ENCODE results near the gene PSD2. TPM values are rescaled to one million over a fixed set of nuclear protein-coding genes. Genes with fewer than 3 reads are reported as not detected.

PSD2 gene
- total RNA-seq, 1 experiment from 2014 or later, result 0.22 TPM

GRCh38 chr5:139817970-139818369 lies 22.4 kb downstream of the PSD2 start:
- TF ChIP-seq CTCF (conservative IDR thresholded peaks at IDR 0.05), result no peak
- no peak overlapping the region for H2BK12ac ChIP-seq (ENCODE audit: insufficient read length, low read depth, low read length)
- no peak overlapping the region for H4K8ac ChIP-seq (replicated peaks; ENCODE audit: insufficient read length, low read depth, low read length)
- peaks cover 11 to 14% of the 10 kb centered on the region in 2 experiments for H3K4me1 Mint-ChIP-seq
- WGBS (ENCODE audit: extremely low coverage, insufficient read length, low lambda C conversion rate), result no CpG with 5 or more reads among the region's 3 CpGs
- H3K23ac ChIP-seq (ENCODE audit: insufficient read length, low read depth, low read length), result no peak overlapping the region
- no peak overlapping the region for H3K27ac Mint-ChIP-seq
- H2BK120ac ChIP-seq (ENCODE audit: low read depth, low read length, poor library complexity, severe bottlenecking), result no peak overlapping the region
- peaks cover 4 to 6% of the 10 kb centered on the region in 2 experiments; a peak in 4 of 5 replicates for H3K9me3 Mint-ChIP-seq
- H4K91ac ChIP-seq (ENCODE audit: insufficient read length, low read depth, low read length), result no peak overlapping the region
- no peaks in the 10 kb centered on the region for H3K23me2 ChIP-seq (ENCODE audit: insufficient read length, low read depth, low read length, poor library complexity, severe bottlenecking)
- no peak overlapping the region for H3K27ac ChIP-seq (ENCODE audit: insufficient read length, low read depth, low read length)
- no peak overlapping the region for H3K14ac ChIP-seq (ENCODE audit: insufficient read depth, low read length)
- no peak overlapping the region for H4K5ac ChIP-seq (ENCODE audit: insufficient read length, low read depth, low read length)
- no peak overlapping the region for H3T11ph ChIP-seq (ENCODE audit: low read length)
- no peaks in the 10 kb centered on the region for H3K27me3 ChIP-seq (ENCODE audit: insufficient read depth, low read length)
- no peak overlapping the region for H3K4me3 Mint-ChIP-seq
- no peak overlapping the region for H3K56ac ChIP-seq (ENCODE audit: insufficient read length, low read depth, low read length)
- H3K36me3 Mint-ChIP-seq (ENCODE audit: insufficient read depth in 1 of 3, low read depth in 3 of 3), result peaks cover 0 to 2% (median 0%) of the 10 kb centered on the region in 3 experiments; a peak in 2 of 7 replicates
- no peaks in the 10 kb centered on the region for H4K20me1 ChIP-seq (ENCODE audit: control insufficient read depth, insufficient read depth, insufficient read length)
- peaks cover 32% of the 10 kb centered on the region for H3K27me3 Mint-ChIP-seq (ENCODE audit: low read depth)
- no peak overlapping the region for H3K4ac ChIP-seq (ENCODE audit: low read depth, low read length)
- H2BK5ac ChIP-seq (ENCODE audit: insufficient read length, low read length), result no peak overlapping the region
- H2BK15ac ChIP-seq (ENCODE audit: low read depth, low read length), result no peak overlapping the region
- no peak for DNase-seq
- H3K9me3 ChIP-seq (ENCODE audit: control insufficient read depth, low read depth, low read length), result no peaks in the 10 kb centered on the region
- H3K18ac ChIP-seq (ENCODE audit: insufficient read length, low read depth, low read length), result no peak overlapping the region
- H3K79me1 ChIP-seq (ENCODE audit: insufficient read depth, low read depth, low read length, poor library complexity, severe bottlenecking), result no peaks in the 10 kb centered on the region
- no peak overlapping the region for H2BK20ac ChIP-seq (ENCODE audit: low read depth, low read length, poor library complexity, severe bottlenecking)
- no peak overlapping the region for H3K4me2 ChIP-seq (ENCODE audit: insufficient read depth, insufficient read length, low read length)
- H2AK5ac ChIP-seq (ENCODE audit: insufficient read length, low read length), result no peak overlapping the region
- H3K4me1 ChIP-seq (ENCODE audit: insufficient read depth, low read length), result no peaks in the 10 kb centered on the region
- H3K79me2 ChIP-seq (ENCODE audit: insufficient read depth, low read length), result no peaks in the 10 kb centered on the region
- no peak overlapping the region for H3K9ac ChIP-seq (ENCODE audit: extremely low read depth, insufficient read length, low read length)
- no peak overlapping the region for H2AFZ ChIP-seq (ENCODE audit: low read length)

All from H9 (cell line).